AG09319 (cell line): Measurements from ENCODE around the gene AASDH.

Experiments used
- DNase-seq: peaks from one replicate; pipeline ENCODE4 v3.0.0-alpha.2; 2010; ENCODE audit warnings: low read depth; ENCODE audit errors: extremely low read depth
- CTCF ChIP-seq: IDR thresholded peaks from 2 replicates; pipeline ENCODE4 v1.5.1; 2011; ENCODE audit warnings: low read depth, mild to moderate bottlenecking, inconsistent platforms, low read length, moderate library complexity

Gene AASDH

GRCh38 chr4:56310401-56311125 is 76.7 kb downstream of the AASDH start:
- TF ChIP-seq CTCF: no peak
- no peak for DNase-seq

GRCh38 chr4:56308384-56308783 is 78.9 kb downstream of the AASDH start:
- no peak for DNase-seq
- no peak for TF ChIP-seq CTCF

- TF ChIP-seq CTCF: no peak
- DNase-seq: no peak
Observed at GRCh38 chr4:56307423-56307822, 79.9 kb downstream of the AASDH start.

GRCh38 chr4:56305390-56305789 is 81.9 kb downstream of the AASDH start:
- no peak for DNase-seq
- TF ChIP-seq CTCF: no peak

- no peak for DNase-seq
- no peak for TF ChIP-seq CTCF
Observed at GRCh38 chr4:56303921-56304320, 83.4 kb downstream of the AASDH start.

- TF ChIP-seq CTCF: no peak
- no peak for DNase-seq
Observed at GRCh38 chr4:56302760-56303159, 84.5 kb downstream of the AASDH start.

- no peak for DNase-seq
- no peak for TF ChIP-seq CTCF
Observed at GRCh38 chr4:56301997-56302496, 85.2 kb downstream of the AASDH start.
